ENCODE data around the gene PTGR3.
A peak's percentile ranks its signal among the peaks of the same experiment; 100 is the strongest.

The PTGR3 gene

DNA sequence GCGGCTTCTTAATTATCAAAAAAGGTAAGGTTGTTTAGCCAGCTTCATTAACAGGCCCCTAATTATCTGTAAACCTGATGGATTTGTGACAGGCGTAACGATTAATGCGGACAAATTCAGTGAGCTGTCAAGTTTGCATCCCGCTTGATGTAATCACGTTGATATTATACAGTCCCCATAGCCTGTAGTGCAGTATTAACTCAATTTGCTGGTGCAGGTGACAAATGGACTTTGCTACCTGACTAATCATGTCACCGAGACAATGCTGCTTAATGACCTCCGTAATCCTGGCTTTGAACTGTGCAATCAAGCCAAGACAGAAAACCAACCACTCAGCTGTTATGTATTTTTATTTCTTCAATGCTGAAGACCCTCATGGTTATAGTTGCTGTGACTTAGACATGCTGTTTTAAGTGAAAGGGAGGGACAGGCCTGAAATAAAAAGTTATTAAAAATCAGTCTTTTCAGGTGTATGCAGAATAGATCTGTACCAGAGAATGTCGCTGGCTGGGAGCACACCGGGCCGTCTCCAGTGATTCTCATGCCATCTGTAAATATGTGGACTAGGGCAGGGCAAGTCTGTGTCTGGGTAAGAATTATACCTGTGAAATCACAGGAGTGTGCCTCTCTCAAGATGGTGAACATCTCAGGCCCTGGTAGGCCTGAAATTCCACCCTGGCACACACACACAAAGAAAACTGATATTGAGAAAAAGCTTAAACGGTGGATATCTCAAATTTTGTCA, 6.0 kb upstream of the PTGR3 start:
- no peak for DNase-seq

DNA sequence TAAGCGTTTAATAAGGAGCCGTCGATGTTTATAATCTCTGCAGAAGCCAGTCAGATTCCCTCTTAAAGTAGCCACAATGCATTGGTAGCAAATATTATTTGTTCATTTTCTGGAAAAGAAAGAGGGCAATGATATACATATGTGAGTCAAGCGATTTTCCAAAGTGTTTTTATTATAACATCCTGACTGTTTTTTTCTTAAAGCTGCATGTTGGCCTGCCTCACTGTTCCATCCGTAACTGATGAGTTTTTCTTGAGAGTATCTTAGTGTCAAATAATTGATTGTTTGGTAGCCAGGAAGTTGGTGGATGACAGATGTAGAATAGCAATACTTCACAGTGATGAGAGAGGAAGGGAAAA, 5.4 kb upstream of the PTGR3 start:
- DNase-seq = no peak

DNA sequence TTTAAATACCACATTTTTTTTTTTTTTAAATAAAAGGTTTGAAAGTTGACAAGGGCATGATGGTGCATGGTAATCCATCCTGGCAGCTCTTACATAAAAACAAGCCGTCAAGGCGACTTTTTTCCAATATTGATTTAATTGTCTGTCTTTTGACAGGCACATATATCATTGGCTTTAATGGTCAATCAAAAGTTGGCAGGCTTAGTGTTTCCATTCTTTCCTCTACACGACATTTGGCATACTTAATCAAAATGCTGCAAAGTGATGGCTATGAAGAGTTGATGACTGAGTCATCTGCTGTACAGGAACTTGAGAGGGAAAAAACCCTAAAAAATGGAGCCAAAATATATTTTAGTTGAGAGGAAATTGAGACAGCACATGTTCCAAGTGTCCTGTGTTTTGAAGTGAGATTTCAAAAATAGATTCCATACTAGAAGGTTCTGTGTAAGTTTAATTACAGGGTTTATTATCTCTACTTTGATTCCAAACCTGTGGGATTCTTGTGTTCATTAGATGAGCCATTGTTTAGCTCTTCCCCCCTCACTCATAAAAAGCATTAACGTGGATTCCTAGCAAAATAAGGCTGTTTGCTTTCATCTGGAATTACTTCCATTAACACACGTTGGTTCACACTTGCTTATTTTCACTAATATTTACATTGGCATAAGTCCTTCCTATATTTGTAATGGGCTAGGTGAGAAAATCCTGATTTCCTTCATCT, 4.8 kb upstream of the PTGR3 start:
- no peak for DNase-seq

DNA sequence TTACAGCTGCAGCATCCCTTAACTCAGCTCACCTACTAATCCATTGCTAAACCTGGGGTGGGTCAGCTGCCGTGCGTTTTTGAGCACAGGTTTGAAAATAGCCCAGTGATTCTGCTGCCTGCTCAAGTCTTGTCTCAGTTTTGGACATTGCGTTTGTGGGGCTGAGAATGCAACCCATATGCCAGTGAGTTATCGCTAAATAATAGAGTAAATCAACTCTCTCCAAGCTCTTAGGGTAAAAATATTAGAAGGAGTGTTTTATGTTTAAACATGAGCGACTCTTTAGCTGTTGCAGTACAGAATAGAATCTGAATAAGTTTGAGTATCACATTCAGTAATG, 3.8 kb upstream of the PTGR3 start:
- no peak for DNase-seq

DNA sequence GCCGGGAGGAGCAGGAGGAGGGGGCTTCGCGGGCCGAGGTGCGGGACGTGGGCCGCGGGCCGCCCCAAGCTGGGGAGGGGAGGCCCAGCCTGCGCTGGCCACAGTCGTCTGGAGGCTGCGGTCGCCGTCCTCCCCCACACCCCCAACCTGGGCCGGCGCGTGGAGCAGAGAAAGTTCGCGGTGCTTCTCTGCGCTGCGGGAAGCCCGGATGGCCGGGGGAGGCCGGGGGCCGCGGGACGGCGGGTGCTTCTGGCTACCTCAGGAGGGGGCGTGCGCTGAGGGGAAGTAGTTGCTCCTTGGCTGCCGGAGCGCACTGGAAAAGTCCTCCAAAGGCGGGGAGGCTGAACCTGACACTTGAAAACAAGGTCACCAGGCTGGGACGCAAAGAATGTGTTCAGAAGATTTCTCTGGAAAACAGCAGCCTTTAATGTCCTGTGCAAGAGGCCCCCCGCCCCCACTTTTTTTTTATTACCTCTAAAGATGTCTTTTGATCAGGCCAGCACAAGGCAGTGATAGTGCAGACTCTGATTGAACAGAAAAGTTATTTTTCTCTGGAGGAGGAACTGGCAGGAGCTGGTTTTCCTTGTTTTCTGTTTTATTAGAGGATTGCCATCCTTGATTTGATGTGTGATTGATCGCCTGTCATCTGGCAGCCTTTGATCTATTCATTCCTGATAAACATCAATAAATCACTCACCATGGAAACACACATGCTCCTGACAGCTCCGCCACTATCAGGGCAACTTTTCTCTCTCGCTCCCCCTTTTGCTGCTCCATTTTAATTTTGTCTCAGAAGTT, 3.2 kb upstream of the PTGR3 start:
- DNase-seq = peak in 1 of 2 donors; percentile 28

DNA sequence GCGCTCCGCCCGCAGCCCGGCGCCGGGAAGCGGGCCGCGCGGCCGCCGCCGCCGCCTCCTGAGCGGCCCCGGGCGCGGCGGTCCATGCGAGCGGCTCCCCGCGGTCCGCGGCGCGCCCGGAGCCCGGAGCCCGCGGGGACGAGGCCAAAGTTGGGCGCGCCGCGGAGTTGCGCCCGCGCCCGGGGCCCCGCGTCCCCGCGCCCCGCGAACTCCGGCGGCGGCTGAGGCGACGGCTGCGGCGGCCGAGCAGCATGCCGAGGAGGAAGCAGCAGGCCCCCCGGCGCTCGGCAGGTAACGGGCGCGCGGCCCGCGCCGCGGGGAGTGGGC, 2.6 kb upstream of the PTGR3 start:
- no peak for DNase-seq

DNA sequence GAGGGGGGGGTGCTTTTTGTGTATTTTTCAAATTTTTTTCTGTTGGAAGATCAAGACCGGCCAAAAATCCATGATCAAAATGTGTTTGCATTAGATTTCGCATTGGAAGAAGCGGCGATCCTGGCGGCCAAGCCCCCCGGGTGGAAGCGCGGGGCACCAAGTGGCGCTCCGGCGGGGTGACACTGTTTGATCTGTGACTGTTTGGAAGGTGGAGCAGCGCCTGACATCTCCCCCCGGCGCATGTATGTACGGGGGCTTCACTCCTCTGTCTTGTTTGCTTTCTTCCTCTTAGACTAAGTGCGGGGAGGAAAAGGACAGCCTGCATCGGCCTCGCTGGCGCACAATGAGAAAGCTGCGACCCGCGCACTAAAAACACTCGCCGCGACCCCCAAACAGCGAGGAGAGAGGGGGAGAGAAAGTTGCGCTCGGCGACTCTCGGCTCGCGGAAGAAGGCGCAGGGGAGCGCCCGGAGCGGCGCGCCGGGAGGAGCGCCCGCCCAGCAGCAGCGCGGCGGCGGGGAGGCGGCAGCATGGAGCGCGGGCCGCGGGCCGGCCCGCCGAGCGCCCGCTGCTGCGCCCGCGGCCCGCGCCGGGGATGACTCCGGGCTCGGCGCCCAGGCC, 2.2 kb upstream of the PTGR3 start:
- DNase-seq = peak in 1 of 2 donors; percentile 19

DNA sequence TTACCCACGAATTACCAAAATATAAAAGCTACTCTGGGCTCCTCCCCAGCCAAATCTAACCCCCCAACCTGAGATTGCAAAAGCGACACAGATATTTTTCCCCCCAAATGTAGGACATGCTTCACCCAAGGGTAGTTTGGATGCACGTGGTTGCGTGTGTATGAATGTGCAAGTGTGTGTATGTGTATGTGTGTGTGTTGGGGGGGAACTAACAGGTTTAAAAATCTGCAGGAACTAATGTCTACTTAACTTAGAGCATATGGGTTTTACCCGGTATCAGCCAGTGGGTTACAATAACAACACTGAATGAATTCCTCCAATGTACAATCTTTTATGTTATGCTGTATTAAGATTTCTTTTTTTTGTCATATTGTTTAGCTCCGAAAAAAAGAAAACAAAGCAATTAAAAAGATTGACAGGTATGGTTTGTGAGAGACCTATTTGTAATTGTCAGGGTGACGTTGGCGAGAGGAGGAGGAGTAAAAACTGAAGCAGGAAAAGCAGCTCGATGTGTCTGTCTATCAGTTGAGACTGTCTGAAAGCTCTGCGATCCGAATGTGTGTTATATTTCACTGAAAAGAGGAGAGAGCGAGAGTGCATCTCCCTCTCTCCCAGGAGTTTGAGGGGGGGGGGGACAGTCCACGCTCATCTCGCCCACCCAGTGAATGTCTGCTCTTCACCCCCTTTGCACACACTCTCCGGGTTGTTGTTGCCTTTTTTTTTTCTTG, 1.5 kb upstream of the PTGR3 start, which contains the start of gene TSHZ1:
Gene TSHZ1 (plus strand): TSS at position 524 of the 728 bp plus-strand sequence. CDS start 1,080 bp downstream, outside the sequence.
- DNase-seq = peak; percentile 51 to 63

DNA sequence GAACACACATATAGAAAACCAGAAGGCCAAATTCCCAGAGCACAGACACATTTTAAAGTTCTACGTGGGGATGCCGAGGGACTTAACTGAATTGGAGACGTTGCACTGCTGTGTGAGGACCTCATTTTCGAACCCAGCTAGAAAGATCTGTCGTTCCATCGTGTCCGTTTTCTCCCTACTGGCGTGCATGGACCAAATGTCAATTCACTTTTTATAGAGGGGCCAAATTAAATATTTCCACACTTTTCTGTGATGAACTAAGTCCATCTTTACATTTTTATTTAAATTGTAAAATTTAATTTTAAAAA, 966 bp upstream of the PTGR3 start:
- DNase-seq = no peak

DNA sequence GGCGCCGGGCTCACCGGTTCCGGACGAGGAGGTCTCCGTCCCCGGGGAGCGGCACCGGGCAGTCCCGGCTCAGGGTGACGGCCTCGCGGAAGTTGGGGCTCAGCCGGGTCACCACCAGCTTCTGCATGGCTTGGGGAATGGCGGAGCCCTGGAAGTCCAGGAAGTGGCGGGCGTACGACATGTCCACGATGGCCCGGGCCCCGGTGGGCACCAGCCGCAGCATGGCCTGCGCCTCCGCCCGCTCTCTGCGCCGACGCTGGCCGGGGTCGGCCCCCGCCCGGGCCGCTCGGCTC, 157 bp downstream of the PTGR3 start:
- no peak for DNase-seq

DNA sequence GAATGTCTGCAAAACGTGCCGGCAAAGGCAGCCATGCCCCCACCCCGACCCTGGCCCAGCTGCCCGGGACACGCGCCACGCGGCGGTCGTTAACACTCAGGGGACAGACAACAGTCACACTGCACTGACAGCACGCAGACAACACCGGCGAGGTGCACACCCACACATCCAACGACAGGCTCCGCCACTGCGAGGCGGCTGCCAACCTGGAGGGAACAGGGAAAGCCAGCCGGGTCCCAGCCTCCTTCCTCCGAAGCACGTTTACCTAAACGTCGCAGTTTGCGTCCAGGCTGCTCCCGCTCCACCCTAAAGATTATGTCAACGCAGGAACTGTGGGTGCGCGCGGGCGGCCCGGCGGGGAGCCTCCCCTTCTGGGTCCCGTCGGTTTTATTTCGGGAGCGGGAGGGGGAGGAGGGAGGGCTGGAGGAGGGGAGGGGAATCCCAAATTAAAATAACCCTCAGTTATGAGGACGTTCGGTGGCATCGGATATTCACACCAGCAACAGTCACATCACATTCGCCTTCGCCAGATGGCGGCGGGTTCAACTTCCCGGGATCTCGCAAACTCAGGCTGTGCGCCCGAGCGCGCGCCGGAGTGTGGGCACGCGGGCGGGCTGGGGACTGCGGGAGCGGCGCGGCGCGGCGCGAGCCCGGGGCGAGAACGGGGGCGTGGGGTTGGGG, 644 bp downstream of the PTGR3 start:
- DNase-seq = peak; percentile 46 to 53

DNA sequence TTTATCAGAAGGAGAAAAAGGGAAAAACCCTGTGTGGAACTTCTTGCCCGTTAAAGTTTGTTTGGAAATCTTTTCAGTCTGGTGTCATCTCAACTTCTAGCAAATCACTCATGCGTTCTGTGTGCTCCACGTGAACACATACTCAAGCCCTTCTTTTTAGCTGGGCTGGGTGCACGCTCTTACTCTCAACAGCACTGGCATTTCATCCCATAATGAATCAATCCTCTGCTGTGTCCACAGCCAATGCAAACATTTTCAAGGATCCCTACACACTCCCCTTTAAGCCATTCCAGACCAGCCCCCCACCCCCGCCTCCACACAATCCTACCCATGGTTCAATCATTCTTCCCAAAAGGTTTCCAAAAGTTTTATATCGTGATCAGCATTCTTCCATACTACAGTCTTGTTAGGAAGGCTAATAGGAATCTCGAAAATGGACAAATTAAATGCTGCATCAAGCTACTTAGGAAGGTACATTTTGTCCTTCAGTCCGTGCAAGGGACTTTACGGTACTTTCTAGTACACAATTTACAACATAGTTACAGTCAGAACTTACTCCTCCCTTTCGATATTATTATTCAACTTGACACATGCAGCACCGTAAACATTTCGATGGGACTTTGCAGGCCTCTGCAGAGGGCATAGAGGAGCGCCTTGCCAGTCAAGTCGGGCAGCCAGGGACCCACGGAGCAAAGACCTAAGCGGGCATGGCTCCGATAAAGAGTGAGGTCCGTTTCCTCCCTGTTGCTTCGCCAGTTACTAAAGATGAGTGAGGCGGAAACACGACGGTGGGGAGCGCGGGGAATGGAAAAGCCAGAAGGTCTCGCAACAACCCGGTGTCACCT, 1.4 kb downstream of the PTGR3 start:
- DNase-seq = no peak

DNA sequence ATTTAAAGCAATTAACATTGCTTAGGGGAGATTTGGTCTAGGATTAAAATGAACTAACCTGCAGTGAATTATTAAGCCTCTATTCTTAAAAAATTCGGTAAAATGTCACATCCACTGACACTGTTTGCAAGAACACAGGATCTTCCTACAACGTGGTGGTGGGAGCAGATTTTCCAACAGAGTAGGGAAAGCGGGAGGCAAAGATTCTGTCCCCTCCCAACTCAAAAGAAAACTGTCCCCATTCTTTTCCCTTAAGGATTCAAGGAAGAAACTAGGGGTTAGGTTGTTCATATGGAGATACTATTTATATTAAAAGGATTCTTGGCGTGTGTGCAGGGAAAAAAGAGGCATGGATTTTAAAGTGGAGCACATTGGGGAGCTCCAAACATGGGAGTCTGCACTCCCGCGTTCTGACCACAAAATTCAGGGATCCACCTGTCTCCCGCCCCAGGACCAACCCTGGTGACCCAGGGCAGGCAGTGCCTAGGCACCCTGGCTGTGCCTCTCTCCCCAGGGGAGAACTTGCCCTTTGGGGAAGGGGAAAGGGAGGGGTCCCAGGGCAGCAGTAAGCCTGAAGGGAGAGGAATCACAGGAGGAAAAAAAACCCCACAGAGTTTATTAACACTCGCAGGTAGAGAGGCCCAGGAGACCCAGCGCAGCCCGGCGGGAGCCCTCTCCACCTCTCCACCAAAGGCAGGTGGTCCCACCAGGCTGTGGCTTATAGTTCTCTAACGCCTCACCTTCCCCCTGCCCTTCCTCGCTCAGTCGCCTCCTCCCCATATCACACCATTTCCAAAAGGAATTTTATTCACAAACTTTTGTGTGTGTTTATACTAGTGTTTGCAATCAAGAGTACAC, 2.3 kb downstream of the PTGR3 start:
- DNase-seq = no peak

DNA sequence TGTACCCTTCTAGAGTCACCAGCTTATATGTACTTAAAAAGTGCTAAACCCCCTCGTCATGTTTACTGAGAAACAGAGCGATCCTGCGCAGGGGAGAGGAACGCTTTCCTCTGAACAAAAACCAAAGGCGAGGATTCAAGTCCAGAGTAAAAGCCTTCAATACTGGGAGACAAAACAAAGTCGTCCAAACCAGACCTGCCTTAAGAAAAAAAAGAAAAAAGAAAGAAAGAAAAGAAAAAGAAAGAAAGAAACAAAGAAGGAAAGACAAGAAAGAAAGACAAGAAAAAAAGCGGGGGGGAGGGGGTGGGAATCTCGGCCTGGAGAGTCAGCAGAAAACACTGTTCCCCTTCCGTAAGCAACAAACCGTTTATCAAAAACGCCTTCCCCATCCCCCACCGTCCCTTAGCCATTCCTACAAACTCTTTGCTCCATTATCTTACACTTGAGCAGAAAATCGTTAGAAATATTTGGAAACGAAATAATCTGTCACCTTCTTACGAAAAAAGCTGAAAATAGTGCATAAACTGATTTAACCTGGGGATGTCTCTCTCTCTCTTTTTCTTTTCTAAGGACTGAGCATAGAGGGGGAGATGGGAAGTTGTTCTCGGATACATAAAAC, 3.3 kb downstream of the PTGR3 start:
- DNase-seq = no peak

DNA sequence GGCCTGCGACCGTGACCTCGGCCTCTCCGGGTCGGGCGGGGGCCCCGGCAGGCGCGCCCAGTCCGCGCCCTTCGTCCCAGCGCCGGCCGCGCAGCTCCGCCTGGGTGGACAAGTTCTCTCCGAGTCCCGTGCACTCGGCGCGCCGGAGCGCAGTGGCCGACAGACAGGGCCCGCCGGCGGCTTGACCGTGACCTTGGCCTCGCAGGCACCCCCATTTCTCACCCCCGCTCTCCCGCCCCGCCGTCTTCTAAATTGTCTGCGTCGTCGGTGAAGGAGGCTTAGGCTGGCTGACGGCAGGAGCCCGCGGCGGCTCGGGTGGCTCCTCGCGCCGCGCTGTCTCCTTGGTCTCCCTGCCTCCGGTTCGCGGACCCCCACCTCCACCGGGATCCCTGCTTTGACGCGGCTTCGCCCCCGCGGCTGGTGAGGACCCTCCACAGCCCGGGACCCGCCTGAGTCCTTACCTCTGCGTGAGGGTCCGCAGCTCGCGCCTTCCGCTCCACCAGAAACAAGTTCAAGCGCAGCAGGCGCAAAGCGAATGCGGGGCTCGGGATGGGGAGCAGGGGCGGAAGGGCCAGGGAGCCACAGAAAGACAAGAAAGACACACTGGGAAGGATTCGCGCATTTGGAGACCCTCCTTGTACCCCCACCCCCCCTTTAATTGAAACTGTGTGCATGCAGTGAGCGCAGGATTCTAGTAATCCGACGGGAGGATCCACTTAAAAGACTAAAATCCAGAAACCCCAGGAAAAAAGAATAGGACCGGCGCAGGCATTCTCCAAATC, 4.0 kb downstream of the PTGR3 start:
- DNase-seq = no peak

DNA sequence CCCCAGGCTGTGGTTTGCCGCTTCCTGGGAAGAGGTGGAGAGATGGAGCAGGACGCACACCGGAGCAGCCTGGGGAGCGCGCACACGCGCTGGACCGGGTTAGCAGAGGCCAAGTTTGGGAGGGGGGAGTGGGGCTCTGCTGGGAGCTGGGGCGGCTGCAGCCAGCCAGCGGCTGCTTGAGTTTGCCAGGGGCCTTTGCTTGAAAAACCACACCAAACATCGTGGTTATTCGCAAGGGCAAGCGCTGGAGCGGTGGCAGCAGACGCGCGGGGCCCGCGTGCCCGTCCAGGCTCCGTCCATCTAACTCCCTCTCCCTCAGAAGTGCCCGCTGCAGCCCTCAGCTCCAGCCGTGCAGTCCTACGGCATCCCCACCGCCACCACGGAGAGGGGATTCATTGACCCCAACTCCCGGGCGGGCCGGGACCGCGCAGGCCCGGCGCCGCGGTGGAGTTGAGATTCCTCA, 4.6 kb downstream of the PTGR3 start:
- DNase-seq = no peak

DNA sequence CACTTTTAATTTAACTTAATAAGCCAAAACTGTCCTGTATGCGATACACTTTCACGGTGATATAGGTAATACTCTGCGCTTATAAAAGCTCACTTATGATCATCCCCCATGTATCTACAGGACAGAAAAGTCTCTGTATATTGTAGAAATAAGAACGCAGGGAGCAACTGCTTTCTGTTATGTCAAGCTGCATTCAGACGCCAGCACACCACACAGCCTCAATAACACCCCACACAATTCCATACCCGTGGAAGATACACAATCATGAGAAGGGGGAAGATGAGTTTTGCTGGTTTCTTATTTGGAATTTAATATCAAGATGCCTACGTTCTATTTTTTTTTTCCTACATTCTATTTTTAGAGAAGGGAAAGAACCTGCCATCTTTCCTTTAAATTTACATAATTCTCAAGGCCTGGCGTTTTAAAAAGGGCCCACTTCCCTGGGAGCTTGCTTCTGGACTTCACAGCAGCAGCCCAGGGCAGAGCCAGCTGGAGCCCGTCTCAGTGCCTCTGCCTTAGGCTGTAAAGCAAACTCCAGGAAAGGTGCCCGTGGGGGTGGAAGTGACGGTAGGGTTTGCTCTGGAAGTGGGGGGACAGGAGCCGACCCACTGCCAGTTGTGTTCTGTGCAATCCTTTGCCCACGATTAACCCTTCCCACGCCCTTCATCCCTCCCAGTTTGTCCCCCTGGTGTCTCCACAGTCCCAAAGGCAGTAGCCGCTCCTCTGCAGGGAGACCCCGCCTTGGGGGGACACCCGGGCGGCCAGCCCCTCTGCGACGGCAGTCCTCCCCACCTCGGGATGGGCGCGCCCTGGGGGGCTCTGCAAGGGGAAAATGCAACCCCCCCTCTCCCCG, 5.3 kb downstream of the PTGR3 start:
- DNase-seq = no peak

DNA sequence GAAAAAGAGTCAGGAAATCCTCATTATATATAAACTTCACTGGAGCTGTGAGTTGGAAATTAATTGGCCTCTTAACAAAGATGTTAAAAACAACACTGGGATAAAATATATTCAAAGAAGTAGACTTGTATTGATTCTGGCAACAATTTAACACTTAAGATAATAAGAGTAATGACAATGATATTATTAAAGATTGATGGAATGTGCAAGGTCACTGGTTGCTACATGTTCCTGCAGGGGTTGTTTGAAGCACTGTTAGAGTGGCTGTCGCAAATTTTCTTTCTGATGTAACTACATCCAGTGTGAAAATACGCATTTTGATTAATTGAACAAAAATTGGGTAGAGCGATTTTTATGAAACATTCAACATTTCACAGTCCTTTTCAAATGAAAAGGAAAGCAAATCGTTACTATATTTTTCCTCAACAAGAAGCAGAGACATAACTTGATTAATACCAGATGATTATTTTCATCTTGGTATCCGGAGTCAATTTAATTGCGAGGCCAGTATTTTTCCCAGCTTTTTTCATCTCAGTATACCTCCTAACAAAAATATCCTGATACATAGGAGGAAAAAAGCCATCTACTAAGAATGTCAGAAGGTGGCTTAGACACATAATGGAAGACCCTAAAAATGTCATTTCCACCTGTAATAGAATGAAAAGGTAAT, 6.1 kb downstream of the PTGR3 start:
- DNase-seq = no peak
